PFSK-1 (cell line): ENCODE measurements around the gene ST3GAL6.

Experiments used
- SIN3A ChIP-seq: IDR thresholded peaks from 2 replicates; pipeline ENCODE4 v1.6.1; 2012; ENCODE audit warnings: mild to moderate bottlenecking, low read length, moderate library complexity, borderline replicate concordance; ENCODE audit not compliant: insufficient read depth
- TAF1 ChIP-seq: IDR thresholded peaks from 2 replicates; pipeline ENCODE4 v1.6.1; 2012; ENCODE audit warnings: low read length, control low read depth, borderline replicate concordance; ENCODE audit not compliant: insufficient read depth

DNA sequence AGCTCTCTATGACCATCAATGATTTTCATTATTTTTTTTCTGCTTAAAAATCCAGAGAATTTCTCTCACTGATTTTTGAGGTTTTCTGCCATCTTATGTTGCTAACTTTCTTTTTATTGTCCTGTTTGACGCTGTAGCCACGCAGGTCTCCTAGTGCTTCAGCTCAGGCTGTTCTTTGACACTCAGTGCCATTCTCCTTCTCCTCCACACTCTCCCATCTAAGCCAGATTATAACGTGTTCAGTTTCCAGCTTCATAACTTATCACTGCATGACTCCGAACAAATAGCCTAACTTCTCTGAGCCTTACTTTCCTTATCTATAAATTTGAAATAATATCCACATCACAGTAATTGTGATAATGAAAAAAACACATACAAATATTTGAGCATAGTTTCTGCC lies 22.8 kb upstream of the ST3GAL6 start:
- TF ChIP-seq SIN3A (no peak), TAF1 (no peak)
